KMS-11 (cell line): ENCODE measurements around the gene CD40LG.

Experiments used
- H2AFZ ChIP-seq: fragments of 200-600 bp; sonication (generic); 2 replicates; pipeline ENCODE4 v1.6.1; 2016; ENCODE audit warnings: antibody characterized with exemption, mixed run types, low read depth
- H3K27ac ChIP-seq: fragments of 200-600 bp; sonication (generic); 2 replicates; pipeline ENCODE4 v1.6.1; 2016; ENCODE audit warnings: mild to moderate bottlenecking, mixed run types
- H3K27me3 ChIP-seq: fragments of 200-600 bp; sonication (generic); 2 replicates; pipeline ENCODE4 v1.6.1; 2017; ENCODE audit warnings: mild to moderate bottlenecking, low read depth, mixed run types, moderate library complexity; ENCODE audit not compliant: insufficient read depth
- H3K36me3 ChIP-seq: fragments of 200-600 bp; sonication (generic); 2 replicates; pipeline ENCODE4 v1.6.1; 2017; ENCODE audit warnings: mild to moderate bottlenecking, mixed run types; ENCODE audit not compliant: insufficient read depth
- H3K4me1 ChIP-seq: fragments of 200-600 bp; sonication (generic); 2 replicates; pipeline ENCODE4 v1.6.1; 2016; ENCODE audit warnings: mild to moderate bottlenecking, low read depth, mixed run types; ENCODE audit not compliant: poor library complexity, severe bottlenecking
- H3K4me2 ChIP-seq: fragments of 200-600 bp; sonication (generic); 2 replicates; pipeline ENCODE4 v1.7.0; 2016; ENCODE audit warnings: mild to moderate bottlenecking, mixed run types
- H3K4me3 ChIP-seq: fragments of 200-600 bp; sonication (generic); IDR thresholded peaks from 2 replicates; pipeline ENCODE4 v1.6.1; 2017; ENCODE audit warnings: low read depth, low read length, mixed read lengths; ENCODE audit not compliant: insufficient read depth
- H3K79me2 ChIP-seq: fragments of 200-600 bp; sonication (generic); 2 replicates; pipeline ENCODE4 v1.6.1; 2016; ENCODE audit warnings: low read depth, mixed run types; ENCODE audit not compliant: insufficient read depth
- H3K9ac ChIP-seq: fragments of 200-600 bp; sonication (generic); 2 replicates; pipeline ENCODE4 v1.6.1; 2016; ENCODE audit warnings: mild to moderate bottlenecking, mixed run types
- H4K20me1 ChIP-seq: fragments of 200-600 bp; sonication (generic); 2 replicates; pipeline ENCODE4 v1.6.1; 2016; ENCODE audit warnings: mild to moderate bottlenecking, mixed run types; ENCODE audit not compliant: insufficient read depth
- CTCF ChIP-seq: fragments of 200-600 bp; sonication (generic); conservative IDR thresholded peaks from 2 replicates; pipeline ENCODE4 v1.6.1; 2017; ENCODE audit warnings: low read depth, mild to moderate bottlenecking, antibody characterized with exemption, low read length, moderate library complexity, mixed read lengths

Gene CD40LG

GRCh38 chrX:136626891-136627290, 21.1 kb upstream of the CD40LG start:
- Histone ChIP-seq H3K79me2 (no peaks in the 10 kb centered on the region), H4K20me1 (no peaks in the 10 kb centered on the region), H3K27me3 (no peaks in the 10 kb centered on the region), H3K27ac (no peak overlapping the region), H3K4me1 (no peaks in the 10 kb centered on the region), H3K36me3 (no peaks in the 10 kb centered on the region), H3K4me2 (no peak overlapping the region), H2AFZ (no peak overlapping the region), H3K4me3 (no peak overlapping the region), H3K9ac (no peak overlapping the region)
- no peak for TF ChIP-seq CTCF

- Histone ChIP-seq H3K4me3 (no peak overlapping the region), H3K79me2 (no peaks in the 10 kb centered on the region), H3K4me2 (no peak overlapping the region), H3K4me1 (no peaks in the 10 kb centered on the region), H3K9ac (no peak overlapping the region), H3K27me3 (no peaks in the 10 kb centered on the region), H2AFZ (no peak overlapping the region), H3K36me3 (no peaks in the 10 kb centered on the region), H3K27ac (no peak overlapping the region), H4K20me1 (no peaks in the 10 kb centered on the region)
- TF ChIP-seq CTCF = no peak
Observed at GRCh38 chrX:136627409-136627808, 20.5 kb upstream of the CD40LG start.

- Histone ChIP-seq H3K4me3 (no peak overlapping the region), H3K36me3 (no peaks in the 10 kb centered on the region), H3K27ac (no peak overlapping the region), H3K9ac (no peak overlapping the region), H4K20me1 (no peaks in the 10 kb centered on the region), H3K4me2 (no peak overlapping the region), H3K4me1 (no peaks in the 10 kb centered on the region), H3K27me3 (no peaks in the 10 kb centered on the region), H2AFZ (no peak overlapping the region), H3K79me2 (no peaks in the 10 kb centered on the region)
- TF ChIP-seq CTCF = no peak
Observed at GRCh38 chrX:136629084-136629750, 18.7 kb upstream of the CD40LG start.

GRCh38 chrX:136630881-136631280, 17.1 kb upstream of the CD40LG start:
- Histone ChIP-seq H3K79me2 (no peaks in the 10 kb centered on the region), H3K27me3 (no peaks in the 10 kb centered on the region), H3K9ac (no peak overlapping the region), H3K4me3 (no peak overlapping the region), H3K36me3 (no peaks in the 10 kb centered on the region), H3K4me2 (no peak overlapping the region), H3K4me1 (no peaks in the 10 kb centered on the region), H3K27ac (no peak overlapping the region), H4K20me1 (no peaks in the 10 kb centered on the region), H2AFZ (no peak overlapping the region)
- no peak for TF ChIP-seq CTCF
